Stimulated activated CD4-positive, alpha-beta T cell treated with anti-CD3 and anti-CD28 coated beads, Interleukin-1b, Interleukin-23, amount 100 ng/mL, for 4 hours (primary cell): ENCODE data around the gene UNC13D.

Experiments
- DNase-seq, 2 donors: peaks; one replicate each; pipeline ENCODE4 v3.0.0-alpha.2; 2020; ENCODE audit warnings: low read depth in 2 of 2

UNC13D gene

GRCh38 chr17:75834279-75834920 lies 9.8 kb downstream of the UNC13D start:
- no peak for DNase-seq

DNA sequence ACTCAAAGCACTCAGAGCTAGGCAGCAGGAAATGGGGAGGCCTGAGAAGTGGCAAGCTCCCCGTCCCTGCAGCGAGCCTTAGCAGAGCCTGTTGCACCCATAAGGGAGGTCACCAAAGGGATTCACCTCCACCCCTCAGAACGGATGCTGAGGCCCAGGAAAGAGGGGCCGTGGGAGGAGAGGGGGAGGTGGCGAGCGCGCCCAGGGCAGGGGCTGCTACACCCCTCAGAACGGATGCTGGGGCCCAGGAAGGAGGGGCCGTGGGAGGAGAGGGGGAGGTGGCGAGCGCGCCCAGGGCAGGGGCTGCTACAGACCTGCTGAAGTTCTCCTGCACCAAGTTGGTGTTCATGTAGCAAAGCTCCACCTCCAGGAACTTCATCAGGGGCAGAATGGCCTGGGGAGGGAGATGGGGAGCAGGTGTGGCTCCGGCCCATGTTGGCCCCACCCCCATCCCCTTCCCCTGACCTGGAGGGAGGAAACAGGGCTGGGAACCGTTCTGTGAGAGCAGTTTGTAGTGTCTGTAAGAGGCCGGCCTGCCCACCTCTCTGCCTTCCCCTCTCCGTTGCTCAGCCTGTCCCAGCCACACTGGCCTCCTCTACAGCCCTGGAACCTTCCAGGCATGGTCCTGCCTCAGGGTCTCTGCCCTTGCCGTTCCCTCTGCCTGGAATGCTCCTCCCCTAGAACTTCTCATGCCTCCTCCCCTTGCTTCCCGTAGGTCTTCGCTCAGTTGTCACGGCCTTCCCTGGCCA lies 11.4 kb downstream of the UNC13D start:
- no peak for DNase-seq

DNA sequence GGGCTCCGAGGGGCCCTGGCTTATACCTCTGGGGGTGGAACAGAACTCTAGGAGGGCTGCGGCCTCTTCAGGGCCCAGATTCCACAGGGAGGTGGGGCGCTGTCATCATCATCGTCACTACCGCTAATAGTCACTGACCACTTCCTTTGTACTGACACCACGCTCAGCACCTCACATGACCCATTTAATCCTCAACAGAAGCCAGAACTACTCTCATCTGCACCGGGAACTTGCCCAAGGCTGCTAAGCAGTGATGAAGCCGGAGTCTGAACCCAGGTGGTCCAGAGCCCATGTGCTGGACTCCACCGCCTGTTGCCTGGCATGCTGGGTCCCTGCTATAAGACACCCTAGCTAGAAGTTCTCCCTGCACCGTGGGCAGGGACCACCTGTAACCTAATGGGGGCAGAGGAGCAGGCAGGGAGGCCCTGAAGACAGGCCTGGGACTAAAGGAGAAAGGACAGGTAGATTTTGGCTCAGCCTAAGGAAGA lies 12.0 kb downstream of the UNC13D start:
- no peak for DNase-seq

GRCh38 chr17:75831032-75831571 lies 13.1 kb downstream of the UNC13D start:
- no peak for DNase-seq

GRCh38 chr17:75830164-75831031 lies 13.8 kb downstream of the UNC13D start:
- peak in 1 of 2 donors; percentile 38 for DNase-seq

- DNase-seq = no peak
These were observed 14.5 kb downstream of the UNC13D start for GRCh38 chr17:75829747-75830146.

- no peak for DNase-seq
These were observed 15.5 kb downstream of the UNC13D start for GRCh38 chr17:75828741-75829140.

DNA sequence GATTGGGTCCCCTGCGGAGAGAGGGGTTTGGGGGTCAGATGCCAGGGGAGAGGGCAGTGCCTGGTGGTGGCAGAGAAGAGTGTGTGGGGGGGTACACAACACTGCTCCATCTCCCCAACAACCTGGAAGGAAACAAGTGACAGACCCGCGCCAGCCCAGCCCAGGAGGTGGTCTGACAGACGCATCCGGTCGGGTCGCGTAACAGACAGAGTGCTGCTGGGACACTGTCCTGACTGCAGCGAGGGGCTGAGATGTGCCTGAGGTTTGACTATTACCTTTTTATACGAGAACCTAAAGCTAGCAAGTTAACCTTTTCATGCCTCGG lies 16.2 kb downstream of the UNC13D start:
- DNase-seq = no peak

GRCh38 chr17:75827308-75828075 lies 16.7 kb downstream of the UNC13D start:
- peak; percentile 56 to 64 for DNase-seq

DNA sequence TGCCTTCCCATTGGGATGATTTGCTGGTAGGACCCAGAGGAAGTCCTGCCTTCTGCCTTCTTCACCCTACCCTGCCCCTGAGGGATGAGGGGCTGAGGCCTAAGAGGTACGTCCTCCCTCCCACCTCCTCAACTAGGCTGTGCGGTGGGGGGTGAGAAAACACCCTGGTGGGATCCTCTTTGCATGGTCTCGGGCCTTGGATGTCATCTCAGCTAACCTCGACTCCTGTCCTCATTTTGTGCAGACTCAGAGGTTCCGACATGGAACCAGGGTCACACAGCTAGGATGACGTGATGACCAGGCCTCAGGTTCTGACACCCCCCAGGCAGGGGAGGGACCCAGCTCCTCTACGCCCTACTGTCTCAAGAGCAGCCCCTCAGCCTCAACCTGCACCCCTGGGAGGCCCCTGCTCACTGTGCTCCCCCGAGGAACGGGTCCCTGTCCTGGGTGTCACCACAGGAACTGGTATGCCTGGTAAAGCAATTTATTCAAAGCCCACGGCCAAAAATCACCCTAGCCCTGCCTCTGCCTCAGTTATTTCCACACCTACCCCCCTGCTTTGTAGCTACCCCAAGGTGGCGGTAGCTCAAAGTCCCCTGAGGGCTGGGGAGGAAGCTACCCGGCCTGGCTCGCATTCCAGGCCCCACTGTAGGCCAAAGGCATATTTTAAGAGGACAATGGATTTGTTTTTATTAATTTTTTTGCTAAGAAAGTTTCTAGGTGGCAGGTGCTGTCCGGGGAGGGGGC lies 17.5 kb downstream of the UNC13D start:
- DNase-seq = no peak

- no peak for DNase-seq
These were observed 18.3 kb downstream of the UNC13D start for GRCh38 chr17:75825748-75826370.

DNA sequence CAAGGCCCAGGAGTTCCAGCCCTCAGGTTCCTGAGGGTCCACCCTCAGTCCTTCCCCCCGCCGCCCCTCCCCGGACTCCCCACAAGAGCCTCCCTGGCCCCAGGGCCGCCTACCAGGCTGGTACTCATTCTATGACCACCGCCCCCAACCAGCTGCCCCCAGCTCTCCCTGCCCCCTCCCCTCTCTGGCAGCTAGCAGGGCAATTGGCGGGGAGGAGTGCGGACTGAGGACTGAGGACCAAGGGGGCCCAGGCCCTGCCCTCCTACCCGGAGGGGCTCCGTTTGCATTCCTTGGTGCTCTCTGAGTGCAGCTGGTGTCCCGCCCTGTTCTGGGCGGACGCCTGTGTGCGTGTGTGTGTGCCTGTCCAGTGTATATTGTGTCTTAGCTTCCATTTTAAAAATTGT lies 19.1 kb downstream of the UNC13D start:
- no peak for DNase-seq

GRCh38 chr17:75824666-75825065 lies 19.5 kb downstream of the UNC13D start:
- DNase-seq = no peak

GRCh38 chr17:75824050-75824552 lies 20.1 kb downstream of the UNC13D start:
- DNase-seq = no peak

DNA sequence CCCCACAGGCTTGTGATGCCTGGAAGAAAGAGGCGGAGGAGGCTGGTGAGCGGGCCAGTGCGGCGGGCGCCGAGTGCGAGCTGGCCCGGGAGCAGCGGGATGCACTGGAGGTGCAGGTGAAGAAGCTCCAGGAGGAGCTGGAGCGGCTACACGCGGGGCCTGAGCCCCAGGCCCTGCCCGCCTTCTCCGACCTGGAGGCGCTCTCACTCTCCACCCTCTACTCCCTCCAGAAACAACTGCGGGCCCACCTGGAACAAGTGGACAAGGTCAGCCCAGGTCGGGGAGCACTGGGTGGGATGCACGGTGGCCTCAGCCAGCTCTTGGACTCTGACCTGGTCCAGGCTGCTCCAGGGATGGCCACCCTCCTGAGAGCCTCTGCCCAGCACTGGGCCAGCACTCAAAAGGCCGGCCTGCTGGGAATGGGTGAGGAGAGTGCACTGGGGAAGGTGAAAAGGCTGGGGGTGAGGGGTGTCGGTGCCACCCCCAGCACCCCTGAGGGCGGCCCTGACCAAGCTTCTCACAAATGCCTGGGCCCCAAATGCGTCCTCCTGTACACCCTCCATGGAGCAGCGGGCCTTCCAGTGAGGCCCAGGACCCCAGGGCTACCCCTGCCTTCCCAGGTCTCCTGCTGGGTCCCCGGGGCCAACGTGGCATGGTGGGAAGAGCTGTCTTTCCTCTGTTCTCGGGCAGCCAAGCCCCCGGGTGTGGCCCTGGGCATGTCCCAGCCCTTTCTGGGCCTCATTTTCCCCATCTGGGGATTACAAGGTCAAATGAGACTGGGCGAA lies 20.8 kb downstream of the UNC13D start:
- no peak for DNase-seq

DNA sequence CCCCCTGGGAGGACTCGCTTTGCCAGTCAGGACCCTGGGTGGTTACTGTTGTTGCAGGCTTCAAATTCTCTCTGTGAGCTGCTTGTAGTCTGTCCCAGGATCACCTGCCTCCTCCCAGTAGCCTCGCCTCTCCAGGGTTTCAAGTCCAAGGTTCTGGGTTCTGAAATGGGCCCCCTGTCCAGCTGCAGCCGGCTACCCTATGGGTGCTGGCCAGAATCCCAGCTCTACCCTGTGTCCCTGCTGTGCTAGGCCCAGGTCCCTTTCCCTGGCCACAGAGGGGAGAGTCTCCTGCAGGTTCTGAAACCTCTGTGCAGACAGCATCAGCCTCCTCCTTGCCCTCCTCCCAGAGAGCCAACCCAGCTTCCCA lies 21.4 kb downstream of the UNC13D start:
- no peak for DNase-seq

DNA sequence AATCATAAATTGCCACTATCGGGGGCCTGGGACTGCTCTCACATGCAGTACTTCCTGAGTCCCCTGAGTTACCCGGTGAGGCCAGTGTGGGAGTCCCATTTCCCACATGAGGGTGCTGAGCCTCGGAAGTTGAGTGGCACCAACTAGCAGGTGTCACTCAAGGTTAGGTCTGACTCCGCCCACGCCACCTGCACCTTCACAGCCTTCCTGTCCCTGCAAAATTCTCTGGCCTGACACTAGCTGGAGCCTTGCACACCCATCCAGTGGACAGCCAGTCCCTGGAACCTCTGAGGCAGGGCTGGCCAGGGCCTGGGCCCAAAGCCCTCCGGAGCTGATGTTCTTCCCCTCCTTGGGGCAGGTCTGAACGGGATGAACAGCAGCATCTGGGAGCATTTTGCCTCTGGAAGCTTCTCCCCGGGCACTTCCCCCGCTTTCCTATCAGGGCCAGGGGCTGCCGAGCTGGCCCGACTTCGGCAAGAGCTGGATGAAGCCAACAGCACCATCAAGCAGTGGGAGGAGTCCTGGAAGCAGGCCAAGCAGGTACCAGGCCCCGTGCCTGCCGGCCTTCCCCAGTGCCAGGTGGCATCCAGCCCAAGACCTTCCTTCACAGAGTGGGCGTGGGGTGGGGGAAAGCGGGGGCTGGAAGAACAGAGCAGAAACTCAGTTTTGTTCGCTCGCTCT lies 21.9 kb downstream of the UNC13D start:
- DNase-seq = no peak

DNA sequence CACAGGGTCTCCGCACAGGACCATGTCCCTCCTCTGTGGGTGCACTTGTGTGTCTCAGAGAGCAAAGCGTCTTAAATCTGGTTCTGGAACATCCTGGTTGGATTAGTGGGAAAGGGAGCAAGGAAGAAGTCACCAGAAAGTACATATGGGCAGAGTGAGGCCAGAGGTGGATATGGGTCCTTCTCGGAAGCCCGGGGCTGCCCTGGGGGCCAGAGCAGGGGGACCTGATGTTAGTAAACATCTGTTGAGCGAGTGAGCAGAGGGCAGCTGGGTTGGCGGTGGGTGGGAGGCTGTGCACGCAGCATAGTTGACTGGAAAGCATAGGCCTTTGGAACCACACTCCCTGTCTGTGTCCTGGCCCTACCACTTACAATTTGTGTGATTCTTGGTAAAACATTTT lies 22.7 kb downstream of the UNC13D start:
- DNase-seq = no peak
